A673 (cell line): ENCODE results near the gene C1orf174. TPM values are rescaled to one million over a fixed set of nuclear protein-coding genes. Genes with fewer than 3 reads are reported as not detected.
A peak's percentile ranks its signal among the peaks of the same experiment; 100 is the strongest.

Source experiments
- BruUV-seq: library from RNA; stranded (reverse); fragments of 400-500 nt; replicated peaks from 2 replicates; lab custom pipeline; 2021; lab: Mats Ljungman, UMichigan
- CTCF ChIA-PET: fragments of 300-600 bp; sonication (Branson Sonifier 250); formaldehyde crosslinking; loops from one replicate; lab custom pipeline; 2022; ENCODE audit warnings: antibody characterized with exemption; lab: Charles Lee
- POLR2A ChIA-PET: fragments of 300-600 bp; sonication (Branson Sonifier 250); formaldehyde crosslinking; loops from one replicate; lab custom pipeline; 2022; ENCODE audit warnings: antibody characterized with exemption; ENCODE audit not compliant: low non-redundant PET; lab: Charles Lee
- DNase-seq: peaks from one replicate; pipeline ENCODE4 v3.0.0-alpha.2; 2015; ENCODE audit warnings: low spot score
- H3K27ac ChIP-seq: fragments of 200-600 bp; sonication (generic); 2 replicates; pipeline ENCODE4 v1.5.1; 2016; ENCODE audit warnings: mixed run types, low read depth, mild to moderate bottlenecking, mixed read lengths, antibody characterized with exemption, low read length; ENCODE audit not compliant: poor library complexity, severe bottlenecking
- H3K27me3 ChIP-seq: fragments of 200-600 bp; sonication (generic); replicated peaks from 2 replicates; pipeline ENCODE4 v1.6.1; 2017; ENCODE audit warnings: mixed run types, low read depth, mild to moderate bottlenecking, mixed read lengths, antibody characterized with exemption, low read length; ENCODE audit not compliant: insufficient read depth, poor library complexity
- H3K36me3 ChIP-seq: fragments of 200-600 bp; sonication (generic); 2 replicates; pipeline ENCODE4 v1.6.1; 2016; ENCODE audit warnings: mixed run types, mild to moderate bottlenecking, mixed read lengths, antibody characterized with exemption, low read length; ENCODE audit not compliant: insufficient read depth, poor library complexity, severe bottlenecking
- H3K4me1 ChIP-seq: fragments of 200-600 bp; sonication (generic); 2 replicates; pipeline ENCODE4 v1.6.1; 2017; ENCODE audit warnings: mixed run types, mild to moderate bottlenecking, mixed read lengths, antibody characterized with exemption, low read length; ENCODE audit not compliant: insufficient read depth, poor library complexity, severe bottlenecking
- H3K4me3 ChIP-seq: fragments of 200-600 bp; sonication (generic); 2 replicates; pipeline ENCODE4 v1.5.1; 2016; ENCODE audit warnings: low read depth, mixed run types, mild to moderate bottlenecking, mixed read lengths, low read length; ENCODE audit not compliant: poor library complexity, severe bottlenecking
- H3K9me3 ChIP-seq: fragments of 200-600 bp; sonication (generic); 2 replicates; pipeline ENCODE4 v1.6.1; 2016; ENCODE audit warnings: mixed run types, low read depth, mild to moderate bottlenecking, mixed read lengths, antibody characterized with exemption, low read length; ENCODE audit not compliant: poor library complexity, severe bottlenecking
- EZH2 ChIP-seq: fragments of 200-600 bp; sonication (generic); IDR thresholded peaks from 2 replicates; pipeline ENCODE4 v1.6.1; 2017; ENCODE audit warnings: borderline replicate concordance, low read depth, mild to moderate bottlenecking, mixed read lengths, antibody characterized with exemption, low read length; ENCODE audit not compliant: poor library complexity, severe bottlenecking
- intact Hi-C: fragments of 100-400 bp; cut with micrococcal nuclease; formaldehyde crosslinking; loops from one replicate; pipeline ENCODE4 v1.10.0; 2022; ENCODE audit not compliant: unreplicated experiment
- total RNA-seq: library from RNA; stranded (reverse); gene quantifications from 2 replicates; pipeline ENCODE4 v1.2.3, GENCODE V29; 2021
- TF ChIP-seq, protein P1 (sequence below): fragments of 300-800, 200-600 bp; sonication (generic); conservative IDR thresholded peaks from 2 replicates; pipeline ENCODE4 v1.5.1; 2017; ENCODE audit warnings: low read depth, mild to moderate bottlenecking, antibody characterized with exemption, low read length, moderate library complexity, mixed read lengths

Gene C1orf174
- total RNA-seq, 1 experiment from 2014 or later = 36.2 TPM

DNA sequence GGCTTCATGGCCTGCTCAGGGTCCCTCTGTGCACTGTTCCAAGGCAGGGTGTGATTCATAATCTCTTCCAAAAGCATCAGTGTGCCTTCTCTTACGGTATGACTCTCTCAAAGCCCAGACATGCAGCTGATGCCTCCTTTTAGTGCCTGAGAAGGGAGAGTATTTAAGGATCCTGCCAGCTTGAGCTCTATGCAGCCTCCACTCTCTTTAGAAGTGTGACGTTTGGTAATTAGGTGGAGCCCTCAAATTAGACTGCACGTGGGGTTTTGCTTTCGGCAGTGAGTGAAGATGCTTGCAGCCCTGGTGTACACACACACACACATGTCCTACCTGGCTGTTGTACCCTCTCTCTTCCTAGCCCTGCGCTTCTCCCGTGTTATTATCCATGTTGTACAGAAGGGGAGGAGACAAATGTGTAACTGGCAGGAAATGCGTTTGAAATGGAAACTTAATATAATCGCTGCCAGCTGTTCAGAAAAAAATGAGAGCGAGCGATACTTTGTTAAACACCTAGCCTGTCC lies 2.6 kb upstream of the C1orf174 start:
- no peaks in the 10 kb centered on the region for H3K27me3 ChIP-seq
- POLR2A ChIA-PET = no interaction called here
- no peak overlapping the region for H3K27ac ChIP-seq
- TF ChIP-seq, protein P1, sequence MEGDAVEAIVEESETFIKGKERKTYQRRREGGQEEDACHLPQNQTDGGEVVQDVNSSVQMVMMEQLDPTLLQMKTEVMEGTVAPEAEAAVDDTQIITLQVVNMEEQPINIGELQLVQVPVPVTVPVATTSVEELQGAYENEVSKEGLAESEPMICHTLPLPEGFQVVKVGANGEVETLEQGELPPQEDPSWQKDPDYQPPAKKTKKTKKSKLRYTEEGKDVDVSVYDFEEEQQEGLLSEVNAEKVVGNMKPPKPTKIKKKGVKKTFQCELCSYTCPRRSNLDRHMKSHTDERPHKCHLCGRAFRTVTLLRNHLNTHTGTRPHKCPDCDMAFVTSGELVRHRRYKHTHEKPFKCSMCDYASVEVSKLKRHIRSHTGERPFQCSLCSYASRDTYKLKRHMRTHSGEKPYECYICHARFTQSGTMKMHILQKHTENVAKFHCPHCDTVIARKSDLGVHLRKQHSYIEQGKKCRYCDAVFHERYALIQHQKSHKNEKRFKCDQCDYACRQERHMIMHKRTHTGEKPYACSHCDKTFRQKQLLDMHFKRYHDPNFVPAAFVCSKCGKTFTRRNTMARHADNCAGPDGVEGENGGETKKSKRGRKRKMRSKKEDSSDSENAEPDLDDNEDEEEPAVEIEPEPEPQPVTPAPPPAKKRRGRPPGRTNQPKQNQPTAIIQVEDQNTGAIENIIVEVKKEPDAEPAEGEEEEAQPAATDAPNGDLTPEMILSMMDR = no peak
- no peak for TF ChIP-seq EZH2
- BruUV-seq = no TSS peak
- CTCF ChIA-PET = no interaction called here
- H3K36me3 ChIP-seq = no peaks in the 10 kb centered on the region
- H3K9me3 ChIP-seq = peaks cover 10% of the 10 kb centered on the region
- no peak overlapping the region for H3K4me3 ChIP-seq
- H3K4me1 ChIP-seq = peaks cover 12% of the 10 kb centered on the region
- intact Hi-C loops = no loop called here
- DNase-seq = no peak

DNA sequence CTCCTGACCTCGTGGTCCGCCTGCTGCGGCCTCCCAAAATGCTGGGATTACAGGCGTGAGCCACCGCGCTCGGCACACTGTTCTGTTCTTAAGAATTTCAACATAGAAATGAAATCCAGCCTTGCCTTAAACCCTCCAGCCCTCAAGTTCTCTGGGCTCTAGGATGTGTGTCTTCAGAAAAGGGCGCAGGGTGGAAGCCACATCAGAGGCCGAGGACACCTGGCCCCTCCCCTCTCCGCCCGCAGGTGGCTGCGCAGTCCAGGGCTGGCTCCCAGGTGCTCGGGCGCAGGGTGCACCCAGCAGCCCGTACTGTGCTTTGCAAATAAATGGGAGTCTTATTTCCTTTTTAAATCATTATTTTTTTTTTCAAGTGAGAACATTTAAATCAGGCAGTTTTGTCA lies 2.0 kb upstream of the C1orf174 start:
- no peak for DNase-seq
- intact Hi-C loops = no loop called here
- POLR2A ChIA-PET = no interaction called here
- TF ChIP-seq, protein P1 = no peak
- no peak for TF ChIP-seq EZH2
- CTCF ChIA-PET = no interaction called here
- Histone ChIP-seq H3K36me3 (no peaks in the 10 kb centered on the region), H3K4me1 (peaks cover 12% of the 10 kb centered on the region), H3K27ac (no peak overlapping the region), H3K27me3 (no peaks in the 10 kb centered on the region), H3K4me3 (no peak overlapping the region), H3K9me3 (peaks cover 10% of the 10 kb centered on the region)
- no TSS peak for BruUV-seq

DNA sequence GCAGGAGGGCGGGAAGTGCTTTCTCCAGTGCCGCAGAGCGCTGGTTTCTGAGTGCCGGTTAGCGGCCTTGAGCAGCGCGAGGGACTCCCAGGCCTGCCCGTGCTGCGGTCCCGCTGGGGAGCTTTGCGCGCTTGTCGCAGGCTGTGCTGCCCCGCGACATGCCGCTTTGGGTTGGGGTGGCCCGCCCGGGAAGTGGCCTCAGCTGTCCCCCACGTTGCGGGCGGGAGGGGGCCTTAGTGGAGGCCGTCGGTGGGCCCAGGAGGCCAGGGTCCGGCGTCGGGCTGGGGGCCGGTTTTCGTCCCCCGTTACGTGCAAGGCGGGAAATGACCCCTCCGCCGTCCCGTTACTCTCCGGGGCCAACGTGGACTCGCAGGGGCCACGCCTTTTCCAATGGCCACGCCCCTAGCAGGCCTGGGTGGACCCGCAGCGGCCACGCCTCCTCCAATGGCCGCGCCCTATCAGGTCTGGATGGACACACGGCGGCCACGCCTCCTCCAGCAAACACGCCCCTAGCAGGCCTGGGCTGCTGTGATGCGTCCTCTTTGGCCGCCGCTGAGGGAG lies 977 bp upstream of the C1orf174 start:
- POLR2A ChIA-PET = no interaction called here
- peaks cover 10% of the 10 kb centered on the region for H3K9me3 ChIP-seq
- H3K27ac ChIP-seq = peak overlapping the region; percentile 97
- TF ChIP-seq, protein P1 = no peak
- no peak for TF ChIP-seq EZH2
- peak overlapping the region; percentile 99 for H3K4me3 ChIP-seq
- H3K27me3 ChIP-seq = no peaks in the 10 kb centered on the region
- no peaks in the 10 kb centered on the region for H3K36me3 ChIP-seq
- CTCF ChIA-PET = no interaction called here
- peak; percentile 95 for DNase-seq
- peaks cover 12% of the 10 kb centered on the region for H3K4me1 ChIP-seq
- intact Hi-C loops = no loop called here
- BruUV-seq = TSS peak; percentile 40
